Measurements from ENCODE around the gene TWSG1.
A peak's percentile ranks its signal among the peaks of the same experiment; 100 is the strongest.

The TWSG1 gene

DNA sequence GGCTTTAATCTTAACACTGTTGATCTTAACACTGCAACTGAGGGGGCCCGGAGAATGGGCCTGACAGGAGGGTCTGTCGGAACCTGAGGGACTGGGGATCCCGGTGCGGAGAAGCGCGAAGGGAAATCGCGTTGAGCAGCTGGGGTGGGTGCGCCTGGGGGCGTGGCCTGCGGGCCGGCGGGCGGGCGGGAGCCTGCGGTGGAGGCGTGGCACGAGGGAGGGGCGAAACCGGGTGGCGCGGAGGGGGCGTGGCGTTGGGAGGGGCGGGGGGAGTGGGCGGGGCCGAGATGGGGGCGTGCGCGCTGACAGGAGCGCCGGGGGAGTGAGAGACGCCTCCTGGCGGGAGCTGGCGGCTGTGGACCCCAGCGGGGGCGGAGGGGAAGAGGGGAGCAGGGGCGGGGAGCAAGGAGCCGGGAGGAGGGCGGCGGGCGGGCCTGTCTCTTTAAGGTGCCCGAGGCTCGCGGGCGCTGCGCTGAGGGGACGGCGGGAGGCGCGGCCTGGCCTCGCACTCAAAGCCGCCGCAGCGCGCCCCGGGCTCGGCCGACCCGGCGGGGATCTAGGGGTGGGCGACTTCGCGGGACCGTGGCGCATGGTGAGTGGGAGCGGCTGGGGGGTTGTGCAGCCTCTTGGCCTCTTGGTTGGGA, at the start of gene TWSG1:
TSS of gene TWSG1 (plus strand) at position 445 of the 644 bp plus-strand sequence. CDS start 2,457 bp downstream, outside the sequence.
- DNase-seq: peak; percentile 89 to 92

DNA sequence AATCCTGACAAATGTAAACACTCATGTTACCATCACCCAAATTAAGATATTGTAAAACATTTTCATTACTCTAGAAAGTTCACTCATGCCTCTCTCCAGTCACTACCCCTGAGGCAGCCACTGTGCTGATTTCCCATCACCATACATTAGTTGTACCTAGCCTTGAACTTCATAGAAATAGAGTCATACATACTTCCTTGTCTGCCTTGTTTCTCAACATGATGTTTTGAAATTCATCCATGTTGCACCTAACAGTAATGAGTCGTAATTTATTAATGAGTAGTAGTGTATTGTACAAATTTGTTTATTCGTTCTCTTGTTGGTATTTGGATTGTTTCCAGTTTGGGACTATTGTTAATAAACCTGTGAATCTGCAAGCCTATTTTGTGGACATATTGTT, 49.0 kb upstream of the TWSG1 start:
- no peak for DNase-seq

DNA sequence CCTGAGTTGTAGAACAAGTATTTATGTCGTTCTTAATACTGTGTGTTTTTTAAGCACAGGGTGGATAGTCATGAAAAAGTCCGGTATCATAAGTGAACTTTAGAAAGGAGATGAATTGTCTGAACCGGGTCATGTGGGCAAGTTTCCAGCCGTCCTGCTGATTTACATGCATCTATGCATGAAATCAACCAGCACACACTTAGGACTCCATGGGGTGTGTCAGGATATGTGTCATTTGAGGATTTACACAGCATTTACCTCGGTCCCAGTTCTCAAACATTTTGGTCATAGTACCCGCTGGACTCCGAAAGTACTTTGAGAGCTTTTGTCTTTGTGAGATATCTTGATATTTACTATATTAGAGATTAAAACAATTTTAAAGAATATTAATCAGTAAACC, 47.5 kb upstream of the TWSG1 start:
- no peak for DNase-seq

DNA sequence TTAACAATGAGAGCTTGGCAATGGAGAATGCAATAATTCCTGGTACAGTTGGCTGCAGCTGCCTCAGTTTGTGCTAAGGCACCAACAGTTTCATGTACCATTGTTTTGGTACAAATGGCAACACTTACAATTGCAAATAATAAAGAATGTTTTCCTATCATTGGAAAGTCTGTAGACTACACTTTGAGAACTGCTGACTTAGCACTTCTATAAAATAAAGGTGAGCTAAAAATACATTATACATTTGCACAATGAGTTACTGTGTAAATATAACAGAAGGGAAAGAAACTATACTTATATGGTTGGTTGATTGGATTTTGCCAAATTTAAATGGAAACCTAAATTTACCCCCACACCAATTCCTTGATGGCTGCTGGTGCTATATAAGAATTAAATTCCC, 44.9 kb upstream of the TWSG1 start:
- DNase-seq: no peak

DNA sequence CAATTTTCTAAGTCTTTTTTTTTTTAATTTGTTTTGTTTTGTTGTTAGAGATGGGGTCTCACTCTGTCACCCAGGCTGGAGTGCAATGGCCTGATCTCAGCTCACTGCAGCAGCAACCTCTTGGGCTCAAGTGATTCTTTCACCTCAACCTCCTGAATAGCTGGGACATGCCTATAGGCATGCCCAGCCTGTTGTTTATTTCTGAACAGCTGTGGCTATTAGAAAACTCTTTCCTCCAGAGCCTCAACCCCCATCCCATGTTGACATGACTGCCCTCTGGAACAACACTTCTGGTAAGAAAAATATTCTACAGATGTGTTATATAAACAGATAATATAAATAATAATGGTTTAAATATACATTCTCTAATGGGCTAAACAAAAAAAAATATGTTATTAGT, 44.4 kb upstream of the TWSG1 start:
- no peak for DNase-seq

DNA sequence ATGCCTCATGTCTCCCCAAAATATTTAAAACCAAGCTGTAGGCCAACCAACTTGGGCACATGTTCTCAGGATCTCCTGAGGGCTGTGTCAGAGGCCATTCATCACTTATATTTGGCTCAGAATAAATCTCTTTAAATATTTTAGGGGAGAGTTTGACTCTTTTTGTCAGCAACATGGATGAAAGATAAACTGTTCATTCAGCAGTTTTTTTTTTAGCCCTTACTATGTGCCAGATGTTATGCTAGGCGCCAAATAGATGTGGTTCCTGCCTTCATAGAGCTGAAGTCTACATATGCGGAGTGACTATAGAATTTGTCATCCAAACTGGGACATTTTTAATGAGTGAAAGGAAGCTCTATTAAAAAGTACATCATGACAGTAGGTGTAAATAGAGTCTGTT, 42.5 kb upstream of the TWSG1 start:
- no peak for DNase-seq

DNA sequence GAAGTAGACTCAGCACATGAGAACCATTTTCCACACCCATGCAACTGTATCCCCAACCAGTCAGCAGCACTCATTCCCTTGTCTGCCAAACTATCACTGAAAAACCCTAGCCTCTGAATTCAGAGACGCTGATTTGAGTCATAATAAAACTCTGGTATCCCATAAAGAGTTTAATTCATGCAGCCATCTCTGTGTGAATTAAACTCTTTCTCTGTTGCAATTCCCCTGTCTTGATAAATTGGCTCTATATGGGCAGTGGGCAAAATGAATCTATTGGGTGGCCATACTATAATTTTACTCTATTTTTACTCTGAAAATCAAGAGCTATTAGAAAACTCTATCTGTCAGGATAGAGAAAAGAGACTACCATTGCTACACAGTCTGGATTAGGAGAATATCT, 40.6 kb upstream of the TWSG1 start:
- DNase-seq: no peak

DNA sequence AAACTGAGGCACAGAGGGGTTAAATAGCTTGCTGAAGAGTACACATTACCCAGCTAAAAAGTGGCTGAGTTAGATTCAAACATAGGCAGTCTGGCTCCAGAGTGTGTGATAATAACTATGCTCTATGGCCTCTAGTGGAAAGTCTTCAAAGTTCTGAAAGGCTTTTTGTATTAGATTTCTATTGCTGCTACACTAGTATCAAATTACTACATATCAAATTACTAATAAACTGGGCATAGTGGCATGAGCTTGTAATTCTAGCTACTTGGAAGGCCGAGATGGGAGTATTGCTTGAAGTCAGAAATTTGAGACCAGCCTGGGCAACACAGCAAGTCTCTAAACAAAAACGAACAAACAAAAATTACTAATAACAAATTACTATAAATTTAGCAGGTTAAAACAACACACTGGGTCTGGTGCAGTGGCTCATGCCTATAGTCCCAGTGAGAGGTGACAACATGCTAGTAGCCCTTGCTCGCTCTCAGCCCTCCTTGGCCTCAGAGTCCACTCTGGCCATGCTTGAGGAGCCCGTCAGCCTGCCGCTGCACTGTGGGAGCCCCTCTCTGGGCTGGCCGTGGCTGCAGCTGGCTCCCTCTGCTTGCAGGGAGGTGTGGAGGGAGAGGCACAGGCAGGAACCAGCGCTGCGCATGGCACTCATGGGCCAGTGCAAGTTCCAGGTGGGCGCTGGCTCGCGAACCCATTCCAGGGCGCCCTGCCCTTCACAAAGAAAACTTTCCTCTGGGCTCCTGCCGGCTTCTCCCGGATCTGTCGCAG, 38.2 kb upstream of the TWSG1 start:
- no peak for DNase-seq

DNA sequence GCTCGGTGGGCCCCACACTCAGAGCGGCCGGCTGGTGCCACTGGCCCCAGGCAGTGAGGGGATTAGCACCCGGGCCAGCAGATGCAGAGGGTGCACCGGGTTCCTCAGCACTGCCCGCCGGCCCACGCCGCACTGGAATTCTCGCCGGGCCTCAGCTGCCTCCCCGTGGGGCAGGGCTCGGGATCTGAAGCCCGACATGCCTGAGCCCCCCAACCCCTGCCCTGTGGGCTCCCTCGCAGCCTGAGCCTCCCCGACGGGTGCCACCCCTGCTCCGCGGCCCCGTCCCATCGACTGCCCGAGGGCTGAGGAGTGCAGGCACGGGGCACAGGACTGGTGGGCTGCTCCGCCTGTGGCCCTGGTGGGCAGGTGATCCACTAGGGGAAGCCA, 37.6 kb upstream of the TWSG1 start:
- no peak for DNase-seq

DNA sequence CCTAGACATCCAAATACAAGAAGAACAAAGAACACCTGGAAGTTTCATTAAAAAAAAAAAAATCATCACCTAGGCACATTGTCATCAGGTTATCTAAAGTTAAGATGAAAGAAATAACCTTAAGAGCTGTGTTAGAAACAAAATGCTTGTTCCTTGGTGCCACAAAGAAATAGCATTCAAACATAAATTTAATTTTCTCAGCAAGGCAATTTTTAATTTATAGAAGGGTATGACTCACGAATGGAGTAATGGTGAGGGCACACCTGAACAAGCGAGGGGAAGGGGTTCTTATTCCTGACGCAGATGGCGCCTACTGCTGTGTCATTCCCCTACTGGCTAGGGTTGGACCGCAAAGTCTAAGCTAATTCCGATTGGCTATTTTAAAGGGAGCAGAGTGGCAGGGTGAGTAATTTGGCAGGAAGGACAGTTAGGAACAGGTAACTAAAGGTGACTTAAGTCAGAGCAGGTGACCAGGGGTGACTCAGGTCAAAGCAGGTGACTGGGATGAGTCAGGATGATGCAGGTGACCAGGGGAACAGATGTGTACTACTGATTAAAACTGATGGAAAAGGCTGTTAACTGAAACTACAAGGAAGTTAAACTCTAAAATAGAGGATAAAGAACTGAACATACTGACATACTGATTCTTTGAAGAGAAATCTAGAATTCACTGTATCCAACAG, 30.0 kb upstream of the TWSG1 start:
- no peak for DNase-seq

DNA sequence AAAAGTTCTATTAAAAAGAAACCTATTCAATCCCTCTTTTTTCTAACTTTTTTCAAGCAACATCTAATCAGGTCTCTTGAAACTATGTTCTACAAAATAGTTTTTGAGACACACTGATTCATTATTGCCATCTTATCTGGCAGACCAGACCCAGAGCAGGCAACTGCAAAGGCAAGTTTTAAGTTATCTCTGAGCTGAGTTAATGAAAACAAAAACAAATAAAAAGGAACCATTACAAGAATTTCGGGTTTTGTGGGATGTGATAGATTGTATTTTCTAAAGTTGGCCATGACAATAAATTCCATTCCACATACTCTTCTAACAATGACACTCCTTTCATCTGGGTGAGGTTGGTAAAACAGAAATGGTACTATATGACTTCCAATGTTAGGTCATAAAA, 15.2 kb upstream of the TWSG1 start:
- no peak for DNase-seq

DNA sequence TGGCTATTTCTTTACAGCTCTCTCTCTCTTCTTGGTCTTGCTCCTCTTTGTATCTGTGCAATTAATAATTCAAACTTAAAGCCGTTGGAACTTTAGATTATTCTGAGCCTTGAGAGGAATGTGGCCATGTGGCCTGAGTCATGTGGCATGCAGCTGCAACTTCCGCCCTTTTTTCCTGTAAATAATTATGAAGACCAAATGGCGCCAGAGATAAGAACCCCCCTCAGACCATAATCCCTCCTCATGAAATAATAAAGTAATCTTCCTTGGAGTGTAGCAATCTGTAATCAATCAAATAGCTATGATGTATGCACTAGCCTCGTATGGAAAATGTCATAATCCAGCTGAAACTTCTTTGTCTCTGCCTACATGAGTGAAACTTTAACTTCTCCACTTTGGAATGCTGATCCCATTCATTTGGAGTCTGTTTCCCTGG, 13.5 kb upstream of the TWSG1 start:
- DNase-seq: no peak

DNA sequence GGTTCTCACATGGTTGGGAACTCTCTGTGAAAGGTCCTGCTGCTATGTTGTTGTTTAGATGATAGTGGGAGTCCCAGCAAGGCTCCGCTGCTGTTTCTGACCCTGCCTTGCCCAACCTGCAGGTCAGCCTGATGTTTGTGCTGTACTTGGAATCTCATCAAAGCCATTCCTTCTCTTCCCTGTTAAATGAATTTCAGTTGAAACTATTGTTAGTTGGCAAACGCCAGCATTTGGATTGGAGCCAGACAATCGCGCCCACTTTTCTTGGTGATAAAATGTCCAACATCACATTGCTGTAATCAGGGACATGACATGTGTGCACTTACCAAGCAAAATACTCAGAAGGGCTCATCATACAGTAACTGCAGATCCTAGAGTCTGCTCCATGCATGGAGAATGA, 12.8 kb upstream of the TWSG1 start:
- no peak for DNase-seq

DNA sequence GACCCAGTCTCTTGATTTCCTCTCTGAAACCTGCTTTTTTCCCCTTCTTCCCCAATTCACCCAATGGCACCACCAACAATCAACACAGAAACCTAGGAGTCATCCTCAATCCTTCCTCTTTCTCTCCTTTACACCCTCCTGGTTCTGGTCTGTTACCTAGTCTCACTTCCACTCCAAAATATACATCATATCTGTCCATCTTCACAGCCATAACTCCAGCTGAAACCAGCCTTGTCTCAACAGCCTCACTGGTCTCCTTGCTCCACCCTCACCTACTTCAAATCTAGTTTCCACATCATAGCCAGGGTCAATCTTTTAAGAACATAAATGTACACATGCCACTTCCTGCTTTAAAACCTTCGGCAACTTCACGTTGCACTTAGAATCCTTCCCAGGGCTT, 11.8 kb upstream of the TWSG1 start:
- no peak for DNase-seq

DNA sequence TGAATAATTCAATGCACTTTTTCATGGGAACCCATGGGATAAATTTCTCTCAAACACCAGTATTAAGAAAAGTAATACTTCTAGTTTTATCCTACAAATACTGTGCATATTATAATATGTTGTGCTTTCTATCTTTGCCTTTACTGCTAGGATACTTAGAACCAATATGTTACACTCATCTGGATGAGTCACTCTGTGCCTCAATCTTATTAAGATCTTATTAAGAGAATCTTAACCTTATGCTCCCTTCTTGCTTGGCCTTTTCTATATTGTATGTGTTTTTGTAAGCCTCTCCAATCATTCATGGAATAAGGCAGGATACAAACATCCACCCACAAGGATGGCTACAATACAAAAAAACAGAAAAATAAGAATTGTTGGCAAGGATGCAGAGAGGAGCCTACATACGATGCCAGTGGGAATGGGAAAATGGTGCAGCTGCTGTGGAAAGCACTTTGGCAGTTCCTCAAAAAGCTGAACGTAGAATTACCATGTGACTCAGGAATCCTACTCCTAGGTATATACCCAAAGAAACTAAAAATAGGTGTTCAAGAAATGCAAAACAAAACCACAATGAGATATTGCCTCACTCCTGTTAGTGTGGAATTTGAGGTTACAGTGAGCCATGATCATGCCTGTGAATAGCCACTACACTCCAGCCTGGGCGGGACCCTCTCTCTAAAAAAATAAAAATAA, 10.7 kb upstream of the TWSG1 start:
- no peak for DNase-seq

DNA sequence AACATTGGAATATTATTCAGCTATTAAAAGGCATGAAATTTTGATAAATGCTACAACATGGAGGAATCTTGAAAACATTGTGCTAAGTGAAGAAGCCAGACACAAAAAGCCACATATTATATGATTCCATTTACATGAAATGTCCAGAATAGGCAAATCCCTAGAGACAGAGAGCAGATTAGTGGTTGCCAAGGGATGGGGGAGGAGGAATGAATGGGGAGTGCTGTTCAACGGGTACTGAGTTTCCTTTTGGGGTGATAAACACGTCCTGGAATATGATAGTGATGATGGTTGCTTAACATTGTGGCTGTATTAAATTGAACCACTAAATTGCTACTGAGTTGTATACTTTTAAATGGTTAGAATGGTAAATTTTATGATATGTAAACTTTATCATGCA, 8.9 kb upstream of the TWSG1 start:
- no peak for DNase-seq

DNA sequence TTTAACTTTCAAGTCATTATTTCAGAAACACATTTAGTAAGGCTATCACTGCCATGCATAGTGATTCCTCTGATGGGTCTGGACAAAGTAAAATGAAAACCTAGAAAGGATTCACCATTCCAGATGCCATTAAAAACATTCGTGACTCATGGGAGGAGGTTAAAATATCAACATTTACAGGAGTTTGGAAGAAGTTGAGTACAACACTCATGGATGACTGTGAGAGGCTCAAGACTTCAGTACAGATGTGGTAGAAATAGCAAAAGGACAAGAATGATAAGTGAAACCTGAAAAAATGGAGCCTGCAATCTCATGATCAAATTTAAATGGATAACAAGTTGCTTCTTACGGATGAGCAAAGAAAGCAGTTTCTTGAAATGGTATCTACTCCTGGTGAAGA, 5.8 kb upstream of the TWSG1 start:
- no peak for DNase-seq

DNA sequence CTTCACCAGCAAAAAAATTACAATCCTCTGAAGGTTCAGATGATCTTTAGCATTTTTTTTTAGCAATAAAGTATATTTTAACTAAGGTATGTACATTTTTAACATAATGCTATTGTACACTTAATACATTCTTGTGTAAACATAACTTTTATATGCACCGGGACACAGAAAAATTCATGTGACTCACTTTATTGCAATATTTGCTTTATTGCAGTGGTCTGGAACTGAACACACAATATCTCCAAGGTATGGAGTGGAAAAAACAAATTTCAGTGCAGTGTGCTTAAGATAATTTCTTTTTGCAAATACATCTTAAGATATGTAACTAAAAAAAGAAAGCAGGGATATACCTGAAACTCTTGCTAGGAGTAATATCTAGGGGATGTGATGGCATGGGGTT, 5.1 kb upstream of the TWSG1 start:
- DNase-seq: no peak

DNA sequence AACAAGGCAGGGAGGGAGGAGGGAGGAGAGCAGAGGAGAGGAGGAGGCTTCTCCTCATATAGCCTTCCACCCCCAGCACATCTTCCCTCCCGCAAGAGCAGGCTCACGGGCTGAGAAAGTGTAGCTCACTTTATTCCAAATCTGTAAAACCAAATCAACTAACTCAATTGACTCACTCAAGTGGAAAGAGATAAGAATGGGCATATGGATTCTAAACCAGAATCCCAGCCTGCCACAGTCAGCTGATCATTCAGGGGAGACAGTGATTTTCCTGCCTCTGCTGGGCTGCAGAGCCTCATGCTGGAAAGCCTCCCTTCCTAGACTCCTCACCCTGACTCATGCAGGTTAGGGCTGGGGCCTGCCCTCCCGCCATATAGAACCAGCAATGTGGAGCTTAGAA, 4.2 kb upstream of the TWSG1 start:
- DNase-seq: no peak

DNA sequence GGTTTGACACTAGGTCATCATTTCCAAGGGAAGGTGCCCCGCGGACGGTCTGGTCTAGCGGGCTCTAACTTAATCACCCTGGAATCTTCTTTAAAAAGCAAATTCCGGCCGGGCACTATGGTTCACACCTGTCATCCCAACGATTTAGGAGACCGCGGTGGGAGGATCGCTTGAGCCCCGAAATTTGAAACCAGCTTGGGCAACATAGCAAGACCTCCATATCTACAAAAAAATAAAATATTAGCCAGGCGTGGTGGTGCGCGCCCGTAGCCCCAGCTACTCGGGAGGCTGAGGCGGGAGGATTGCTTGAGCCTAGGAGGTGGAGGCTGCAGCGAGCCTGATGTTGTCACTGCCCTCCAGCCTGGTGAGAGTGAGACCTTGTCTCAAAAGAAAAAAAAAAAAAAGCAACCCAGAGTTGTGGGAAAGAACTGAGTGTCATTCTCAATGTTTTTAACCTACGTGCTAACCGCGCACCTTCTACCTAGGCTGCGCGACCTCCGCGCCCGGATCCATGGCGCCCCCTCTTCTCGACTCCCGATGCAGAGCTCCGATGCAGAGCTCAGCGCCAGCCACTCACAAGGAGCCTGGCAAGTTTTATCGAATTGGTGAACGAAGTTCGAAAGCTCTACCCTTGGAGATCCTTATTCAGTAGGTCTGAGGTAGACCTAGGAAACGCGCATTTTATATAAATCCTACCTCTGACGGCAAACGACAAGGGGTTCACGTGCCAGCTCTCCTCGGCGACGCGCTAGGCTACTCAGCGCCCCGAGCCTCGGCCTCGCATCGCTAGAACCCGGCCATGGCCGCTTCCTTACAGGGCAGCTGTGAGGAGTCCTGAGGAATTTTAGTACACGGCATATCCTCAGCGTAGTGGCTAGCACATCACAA, 888 bp upstream of the TWSG1 start:
- DNase-seq: no peak

DNA sequence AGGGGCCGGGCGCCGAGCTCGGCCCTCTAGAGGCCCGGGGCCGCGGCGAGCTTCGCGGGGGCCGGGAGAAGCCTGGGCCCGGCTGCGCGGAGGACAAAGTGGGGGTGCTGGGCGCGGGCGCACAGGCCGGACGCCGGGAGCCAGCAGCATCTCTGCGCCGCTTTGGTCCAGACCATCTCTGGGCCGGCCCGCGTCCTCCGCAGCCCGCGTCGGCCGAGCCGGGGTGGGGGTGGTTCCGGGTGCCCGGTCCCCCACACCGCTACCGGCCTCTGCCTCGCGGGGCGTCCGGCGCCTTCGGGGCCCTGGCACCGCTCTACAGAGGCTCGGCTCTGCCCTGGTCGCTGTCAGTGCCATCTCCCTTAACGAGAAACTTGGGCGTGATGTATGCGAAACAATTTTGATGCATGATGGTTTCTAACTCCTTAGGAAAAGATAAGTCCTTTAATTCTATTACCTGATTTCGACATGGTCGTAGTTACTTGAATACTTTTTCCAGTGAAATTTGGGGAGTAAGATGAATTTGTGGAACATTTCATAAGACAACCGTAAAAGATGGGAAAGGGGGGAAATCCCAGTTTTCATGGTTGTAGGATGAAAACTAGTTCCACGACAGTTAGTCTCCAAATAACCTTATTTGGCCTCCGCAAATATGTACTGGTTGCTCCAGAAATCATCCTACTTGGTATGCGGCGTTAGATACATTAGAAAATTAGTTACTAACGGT, 562 bp downstream of the TWSG1 start:
- peak; percentile 38 to 47 for DNase-seq

DNA sequence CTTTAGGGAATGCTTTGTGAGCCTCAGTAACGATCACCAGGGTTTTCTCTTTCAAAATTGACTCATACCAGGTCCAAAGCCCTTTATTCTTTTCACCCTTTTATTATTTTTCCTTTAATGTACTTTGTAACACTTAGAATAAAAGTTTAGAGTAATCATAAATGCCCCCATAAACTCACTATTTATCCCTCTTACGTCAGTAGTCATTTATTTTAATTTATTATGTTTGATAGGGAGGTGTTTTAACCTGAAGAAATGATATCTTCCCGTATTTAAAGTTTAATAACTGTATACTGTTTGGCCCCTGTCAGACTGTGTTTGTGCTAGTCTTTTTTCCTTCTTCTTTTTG, 1.1 kb downstream of the TWSG1 start:
- DNase-seq: no peak
